HepG2 (cell line): ENCODE results near the gene COX6A2. TPM values are rescaled to one million over a fixed set of nuclear protein-coding genes. Genes with fewer than 3 reads are reported as not detected.

ENCODE experiments used
- ARNTL ChIP-seq: sonication (generic); formaldehyde crosslinking; IDR thresholded peaks from 2 replicates; pipeline ENCODE4 v1.4.0; 2020; ENCODE audit warnings: mild to moderate bottlenecking, missing genetic modification reagents
- GLMP ChIP-seq: sonication (generic); formaldehyde crosslinking; IDR thresholded peaks from 2 replicates; pipeline ENCODE4 v1.9.0; 2021; ENCODE audit warnings: missing genetic modification reagents, mild to moderate bottlenecking, borderline replicate concordance
- HOXD1 ChIP-seq: sonication (generic); formaldehyde crosslinking; IDR thresholded peaks from 2 replicates; pipeline ENCODE4 v1.5.0; 2020; ENCODE audit warnings: missing genetic modification reagents
- PHF5A ChIP-seq: IDR thresholded peaks from one replicate; pipeline ENCODE4 v1.6.1; 2018; ENCODE audit warnings: low read depth, missing genetic modification reagents; ENCODE audit not compliant: unreplicated experiment
- REPIN1 ChIP-seq: sonication (generic); formaldehyde crosslinking; IDR thresholded peaks from 2 replicates; pipeline ENCODE4 v1.8.0; 2022; ENCODE audit warnings: missing genetic modification reagents, low read depth, mild to moderate bottlenecking, borderline replicate concordance
- SMAD1 ChIP-seq: sonication (generic); formaldehyde crosslinking; IDR thresholded peaks from 2 replicates; pipeline ENCODE4 v1.4.0; 2020; ENCODE audit warnings: missing genetic modification reagents, low read depth, mild to moderate bottlenecking, borderline replicate concordance
- SUZ12 ChIP-seq: fragments of 150-350 bp; IDR thresholded peaks from 2 replicates; pipeline ENCODE4 v1.6.1; 2014; ENCODE audit warnings: low read depth, low read length
- TEAD3 ChIP-seq: optimal IDR thresholded peaks from 2 replicates; pipeline ENCODE3; 2016; ENCODE audit warnings: borderline replicate concordance
- ZNF362 ChIP-seq: sonication (generic); formaldehyde crosslinking; IDR thresholded peaks from 2 replicates; pipeline ENCODE4 v1.4.0; 2020; ENCODE audit warnings: missing genetic modification reagents, mild to moderate bottlenecking, borderline replicate concordance
- ZNF609 ChIP-seq: sonication (generic); formaldehyde crosslinking; IDR thresholded peaks from 2 replicates; pipeline ENCODE4 v1.4.0; 2020; ENCODE audit warnings: mild to moderate bottlenecking, missing genetic modification reagents, borderline replicate concordance
- ZNF691 ChIP-seq: sonication (generic); formaldehyde crosslinking; IDR thresholded peaks from 2 replicates; pipeline ENCODE4 v1.4.0; 2020; ENCODE audit warnings: missing genetic modification reagents, low read depth, mild to moderate bottlenecking, borderline replicate concordance
- ZNF773 ChIP-seq: sonication (generic); formaldehyde crosslinking; IDR thresholded peaks from 2 replicates; pipeline ENCODE4 v1.4.0; 2020; ENCODE audit warnings: missing genetic modification reagents, borderline replicate concordance
- ZNF784 ChIP-seq: sonication (generic); formaldehyde crosslinking; IDR thresholded peaks from 2 replicates; pipeline ENCODE4 v1.5.1; 2020; ENCODE audit warnings: missing genetic modification reagents, mild to moderate bottlenecking, borderline replicate concordance
- ZNF800 ChIP-seq: sonication (generic); formaldehyde crosslinking; IDR thresholded peaks from 2 replicates; pipeline ENCODE4 v1.4.0; 2020; ENCODE audit warnings: missing genetic modification reagents
- ZNF816 ChIP-seq: sonication (generic); formaldehyde crosslinking; IDR thresholded peaks from 2 replicates; pipeline ENCODE4 v1.8.0; 2022; ENCODE audit warnings: missing genetic modification reagents, mild to moderate bottlenecking, borderline replicate concordance
- polyA plus RNA-seq, 8 experiments: library from polyadenylated mRNA; depleted of rRNA in 3 of 8; stranded (reverse) in 7 of 8; unstranded in 1 of 8; fragments of >200 nt; fragmentation: Illumina TruSeq in 4 of 8; extraction: Trizol in 4 of 8; gene quantifications; 2 replicates each; pipeline versions ENCODE4 v1.2.1 to v1.2.3, GENCODE V29; 2011 to 2016; ENCODE audit warnings: low read depth in 4 of 8, missing spikeins in 1 of 8, mixed read lengths in 1 of 8; ENCODE audit not compliant: insufficient read depth in 1 of 8
- total RNA-seq, 5 experiments: library from RNA; depleted of rRNA; stranded (reverse); fragments of >200 nt; fragmentation: Illumina TruSeq; extraction: Trizol; gene quantifications; 2 replicates each; pipeline ENCODE4 v1.2.3, GENCODE V29; 2016; ENCODE audit warnings: low read depth in 1 of 5

The COX6A2 gene
- total and polyA plus RNA-seq, 2 of the 13 experiments (the other 11 are each of a cell fraction or from before 2014, with no cell fraction given): not detected

- TF ChIP-seq ZNF784 (CRISPR knock-in tag) (0 out of 2 replicates have a peak, but pooled peaks have one; percentile 6), ZNF691 (no peak), GLMP (CRISPR knock-in tag) (no peak), ARNTL (CRISPR knock-in tag) (no peak), ZNF609 (peak; percentile 14; the same call in 1 of the 2 replicates), PHF5A (CRISPR knock-in tag) (peak; percentile 66), ZNF816 (CRISPR knock-in tag) (no peak), ZNF362 (CRISPR knock-in tag) (0 out of 2 replicates have a peak, but pooled peaks have one; percentile 14), SUZ12 (no peak), ZNF800 (CRISPR knock-in tag) (no peak), HOXD1 (CRISPR knock-in tag) (peak; percentile 26; the same call in 1 of the 2 replicates), REPIN1 (CRISPR knock-in tag) (0 out of 2 replicates have a peak, but pooled peaks have one; percentile 56), ZNF773 (CRISPR knock-in tag) (no peak), SMAD1 (CRISPR knock-in tag) (no peak), TEAD3 (CRISPR knock-in tag) (peak; percentile 96)
Observed at GRCh38 chr16:31453255-31454204, 25.4 kb upstream of the COX6A2 start (continued).
